ENCODE measurements around the gene BRD4.
A peak's percentile ranks its signal among the peaks of the same experiment; 100 is the strongest.

Gene BRD4

DNA sequence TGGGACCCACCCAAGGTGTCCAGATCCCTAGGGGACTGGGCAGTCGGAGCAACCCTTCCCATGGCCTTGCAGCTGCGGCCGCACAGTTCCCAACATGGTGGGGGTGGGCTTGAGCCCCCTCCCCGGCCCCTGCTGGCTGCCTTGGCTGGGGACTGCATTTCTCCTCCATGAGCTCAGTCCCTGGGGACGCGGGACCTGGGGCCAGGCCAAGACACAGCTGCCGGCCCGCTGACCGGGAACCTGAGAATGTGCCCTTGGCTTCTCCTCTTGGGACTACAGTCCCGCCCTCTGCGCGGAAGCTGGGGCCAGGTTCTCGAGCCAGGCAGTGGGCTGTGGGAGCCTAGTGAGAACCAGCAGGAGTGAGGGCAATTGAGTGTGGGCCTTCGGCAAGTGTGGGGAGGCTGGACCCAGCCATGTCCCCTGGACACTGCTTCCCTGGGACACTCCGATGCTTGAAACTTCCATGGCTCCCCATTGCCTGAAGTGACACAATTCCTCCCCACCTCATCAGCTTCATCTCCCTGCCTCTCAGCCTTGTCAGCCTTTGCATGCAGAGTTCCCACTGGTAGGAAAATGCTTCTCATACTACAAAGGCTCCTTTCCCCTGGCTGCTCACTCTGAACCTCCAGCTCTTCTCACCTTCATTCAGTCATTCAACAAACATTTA lies 118.5 kb downstream of the BRD4 start:
- Mint-ChIP-seq H3K4me1 (ENCODE audit: low read depth) (no peaks in the 10 kb centered on the region), H3K27ac (no peak overlapping the region), H3K9me3 (no peaks in the 10 kb centered on the region), H3K27me3 (no peaks in the 10 kb centered on the region), H3K36me3 (ENCODE audit: low read depth) (no peaks in the 10 kb centered on the region), H3K4me3 (no peak overlapping the region)

DNA sequence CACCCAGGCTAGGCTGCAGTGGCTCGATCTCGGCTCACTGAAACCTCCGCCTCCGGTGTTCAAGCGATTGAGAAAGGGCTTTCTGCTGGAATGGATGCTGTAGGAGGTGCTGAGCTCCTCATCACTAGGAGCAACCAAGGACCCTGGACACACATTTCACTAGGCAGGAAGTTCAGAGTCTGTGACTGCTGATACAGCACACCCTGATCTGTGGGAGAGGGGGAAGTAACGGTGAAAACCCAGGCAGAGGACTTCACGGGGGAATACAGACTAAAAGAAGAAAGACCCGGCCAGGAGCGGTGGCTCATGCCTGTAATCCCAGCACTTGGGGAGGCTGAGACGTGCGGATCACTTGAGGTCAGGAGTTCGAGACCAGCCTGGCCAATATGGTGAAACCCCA lies 119.6 kb downstream of the BRD4 start:
- no peaks in the 10 kb centered on the region for H3K9me3 Mint-ChIP-seq
- no peaks in the 10 kb centered on the region for H3K27me3 Mint-ChIP-seq
- no peak overlapping the region for H3K4me3 Mint-ChIP-seq
- H3K4me1 Mint-ChIP-seq (ENCODE audit: low read depth): no peaks in the 10 kb centered on the region
- no peak overlapping the region for H3K27ac Mint-ChIP-seq
- no peaks in the 10 kb centered on the region for H3K36me3 Mint-ChIP-seq (ENCODE audit: low read depth)

DNA sequence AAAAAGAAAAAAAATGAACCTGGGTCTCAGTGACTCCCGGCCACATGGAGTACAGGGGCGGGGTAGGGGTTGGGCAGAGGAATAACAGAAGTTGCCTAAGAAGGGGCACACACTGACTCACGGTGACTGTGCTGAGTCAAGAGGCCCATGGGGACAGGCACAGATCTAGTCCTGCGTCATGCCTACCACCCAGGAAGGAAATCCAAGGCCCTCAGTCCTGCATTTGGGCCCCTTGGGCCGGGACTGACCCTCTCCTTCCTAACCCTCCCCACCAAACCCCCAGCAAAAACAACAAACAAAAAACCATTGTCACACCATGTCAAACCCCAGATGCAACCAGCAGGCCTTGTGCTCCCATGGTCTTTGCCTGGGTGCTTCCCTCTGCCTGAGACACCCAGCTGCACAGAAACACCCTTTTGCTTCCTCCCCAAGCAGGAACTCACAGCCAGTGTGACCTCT lies 122.0 kb downstream of the BRD4 start:
- H3K36me3 Mint-ChIP-seq (ENCODE audit: low read depth): no peaks in the 10 kb centered on the region
- no peak overlapping the region for H3K27ac Mint-ChIP-seq
- peaks cover 4% of the 10 kb centered on the region for H3K27me3 Mint-ChIP-seq
- H3K4me1 Mint-ChIP-seq (ENCODE audit: low read depth): no peaks in the 10 kb centered on the region
- no peak overlapping the region for H3K4me3 Mint-ChIP-seq
- no peaks in the 10 kb centered on the region for H3K9me3 Mint-ChIP-seq

DNA sequence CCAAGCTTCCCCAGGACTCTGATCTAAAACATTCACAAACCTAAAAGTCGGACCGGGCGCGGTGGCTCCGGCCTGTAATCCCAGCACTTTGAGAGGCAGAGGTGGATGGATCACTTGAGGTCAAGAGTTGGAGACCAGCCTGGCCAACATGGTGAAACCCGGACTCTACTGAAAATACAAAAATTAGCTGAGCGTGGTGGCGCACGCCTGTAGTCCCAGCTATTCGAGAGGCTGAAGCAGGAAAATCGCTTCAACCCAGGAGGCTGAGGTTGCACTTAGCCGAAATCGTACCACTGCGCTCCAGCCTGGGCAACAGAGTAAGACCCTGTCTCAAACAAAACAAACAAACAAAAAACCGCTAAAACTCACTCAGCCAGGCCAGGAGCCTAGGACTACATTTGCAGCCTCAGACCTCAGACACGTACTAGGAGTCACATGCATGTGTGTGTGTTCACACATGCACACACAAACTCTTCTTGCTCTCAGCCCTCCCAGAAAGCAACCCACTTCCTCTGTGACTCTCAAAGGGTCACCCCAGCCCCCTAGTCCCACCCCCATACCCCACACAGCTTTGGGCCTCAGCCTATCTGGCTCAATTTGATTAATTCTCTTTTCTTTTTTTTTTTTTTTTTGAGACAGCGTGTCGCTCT lies 130.8 kb downstream of the BRD4 start:
- peak overlapping the region; percentile 48 for H3K4me3 Mint-ChIP-seq
- no peaks in the 10 kb centered on the region for H3K9me3 Mint-ChIP-seq
- peaks cover 15% of the 10 kb centered on the region for H3K4me1 Mint-ChIP-seq (ENCODE audit: low read depth)
- H3K27ac Mint-ChIP-seq: no peak overlapping the region
- H3K36me3 Mint-ChIP-seq (ENCODE audit: low read depth): no peaks in the 10 kb centered on the region
- H3K27me3 Mint-ChIP-seq: peaks cover 47% of the 10 kb centered on the region

DNA sequence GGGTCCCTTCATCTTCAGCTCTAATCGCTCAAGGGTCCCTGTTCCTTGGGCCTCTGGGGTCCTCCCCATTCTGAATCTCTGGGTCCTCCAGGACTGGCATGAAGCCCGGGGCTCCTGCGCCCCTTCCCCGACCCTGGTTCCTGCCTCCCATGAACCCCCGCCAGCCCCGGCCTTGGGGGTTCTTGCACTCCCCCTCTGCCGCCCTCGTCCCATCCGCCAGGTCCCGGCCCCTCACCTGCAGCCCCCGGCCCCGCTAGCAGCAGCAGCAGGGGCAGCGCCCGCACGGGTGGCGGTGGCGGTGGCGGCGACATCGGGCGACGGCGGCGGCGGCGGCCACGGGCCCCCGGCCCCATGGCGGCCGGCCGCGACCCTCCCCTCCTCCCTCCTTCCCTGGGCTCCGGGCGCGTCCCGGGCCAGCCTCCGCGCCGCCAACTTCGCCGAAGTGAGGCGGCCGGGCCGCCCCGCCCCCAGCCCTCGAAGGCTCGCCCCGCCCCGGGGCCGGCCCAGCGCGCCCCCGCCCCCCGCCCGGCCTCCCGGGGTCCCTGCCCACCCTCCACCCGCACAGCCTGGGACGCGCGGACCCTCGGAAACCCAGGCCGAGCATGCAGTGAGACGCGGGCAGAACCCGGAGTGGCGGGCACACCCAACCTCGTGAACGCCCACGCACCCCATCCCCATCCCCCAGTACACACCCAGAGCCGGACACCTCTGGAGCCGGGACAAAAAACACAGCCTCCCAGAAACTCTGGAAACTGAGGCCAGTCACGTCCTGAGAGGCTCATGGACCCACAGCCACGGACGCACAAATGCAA lies 131.6 kb downstream of the BRD4 start, which contains the start of gene NOTCH3:
Gene NOTCH3, minus strand, starts transcription at position 443 of the 812 bp plus-strand sequence. Its CDS starts 90 bp downstream, at position 353.
- H3K27ac Mint-ChIP-seq: no peak within 1 kb of the TSS
- H3K4me1 Mint-ChIP-seq (ENCODE audit: low read depth): peaks cover 17% of the 10 kb centered on the region
- H3K9me3 Mint-ChIP-seq: no peaks in the 10 kb centered on the region
- peak within 1 kb of the TSS; percentile 48 for H3K4me3 Mint-ChIP-seq
- H3K27me3 Mint-ChIP-seq: peaks cover 49% of the 10 kb centered on the region
- no peaks in the 10 kb centered on the region for H3K36me3 Mint-ChIP-seq (ENCODE audit: low read depth)

DNA sequence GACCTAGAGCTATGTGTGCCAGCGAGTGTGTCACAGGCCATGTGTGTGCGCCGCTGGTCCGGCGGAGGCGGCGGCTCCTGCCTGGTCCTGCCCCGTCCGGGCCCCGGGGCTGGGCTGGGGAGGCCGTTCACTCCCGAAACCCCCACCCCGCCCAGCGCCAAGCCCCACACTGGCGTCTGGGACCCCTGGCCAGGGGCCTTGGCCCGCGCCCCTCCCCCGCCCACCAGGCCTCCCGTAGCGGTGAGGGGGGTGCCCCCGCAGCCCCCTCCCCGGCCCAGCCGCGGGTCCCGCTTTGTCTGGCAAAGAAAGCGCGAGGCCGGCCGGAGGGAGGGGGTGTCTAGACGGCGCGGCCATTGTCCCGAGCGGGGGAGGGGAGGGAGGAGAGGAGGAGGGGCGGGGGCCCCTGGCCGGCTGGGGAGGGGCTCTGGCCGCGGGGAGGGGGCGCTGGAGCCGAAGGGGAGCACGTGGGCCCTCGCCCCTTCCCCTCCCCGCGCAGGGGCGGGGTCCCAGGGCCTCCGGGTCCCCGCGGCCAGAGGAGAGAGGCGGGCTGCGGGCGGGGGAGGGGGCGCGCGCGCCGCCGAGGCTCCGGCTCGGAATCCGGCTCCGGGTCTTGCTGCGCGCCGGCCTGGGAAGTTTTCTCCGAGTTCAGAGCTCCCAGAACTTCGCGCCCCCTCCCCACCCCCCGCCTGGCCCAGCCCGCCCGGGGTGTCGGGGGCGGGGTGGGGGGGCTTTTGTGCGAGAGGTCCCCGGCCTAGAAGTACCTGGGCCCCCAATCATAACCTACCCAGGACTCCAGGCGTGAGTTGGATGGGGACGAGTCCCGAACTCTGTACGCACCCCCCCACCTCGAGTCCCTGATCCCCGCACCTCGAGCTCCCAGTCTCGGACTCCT lies 132.4 kb downstream of the BRD4 start:
- Mint-ChIP-seq H3K4me3 (peak overlapping the region; percentile 42), H3K9me3 (no peaks in the 10 kb centered on the region), H3K36me3 (ENCODE audit: low read depth) (no peaks in the 10 kb centered on the region), H3K27me3 (peaks cover 50% of the 10 kb centered on the region), H3K27ac (no peak overlapping the region), H3K4me1 (ENCODE audit: low read depth) (peaks cover 19% of the 10 kb centered on the region)

DNA sequence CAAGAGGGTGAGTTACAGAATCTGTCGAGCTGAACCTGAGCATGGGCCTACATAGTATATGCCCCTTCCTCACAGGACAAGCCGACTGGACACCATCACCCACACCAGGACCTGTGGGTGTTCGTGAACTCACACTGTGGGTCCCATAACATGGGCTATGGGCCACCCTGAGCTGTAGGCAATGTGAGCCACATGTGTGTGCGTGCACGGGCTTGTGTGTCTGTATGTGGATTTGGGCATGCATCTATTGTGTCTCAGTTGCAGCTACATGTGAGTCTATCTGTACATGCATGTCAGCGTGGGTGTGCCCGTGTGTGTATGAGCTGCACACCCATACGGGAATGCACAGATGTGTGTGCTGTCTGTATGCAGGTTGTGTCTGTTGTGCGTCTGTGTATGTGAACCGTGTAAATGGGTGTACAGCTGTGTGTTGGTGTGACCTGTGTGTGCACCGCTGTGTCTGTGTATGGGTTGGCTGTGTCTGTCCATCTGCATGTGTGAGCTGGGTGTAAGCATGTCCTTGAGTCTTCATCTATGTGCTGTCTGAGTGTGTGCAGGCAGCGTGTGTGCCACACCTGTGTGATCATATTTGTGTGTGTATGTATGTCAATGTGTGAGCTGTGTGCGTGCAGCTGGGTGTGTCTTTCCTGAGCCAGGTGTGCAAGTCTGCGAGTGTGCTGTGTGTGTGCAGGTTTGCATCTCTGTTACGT lies 133.2 kb downstream of the BRD4 start:
- peaks cover 26% of the 10 kb centered on the region for H3K4me1 Mint-ChIP-seq (ENCODE audit: low read depth)
- no peak overlapping the region for H3K27ac Mint-ChIP-seq
- no peaks in the 10 kb centered on the region for H3K9me3 Mint-ChIP-seq
- H3K4me3 Mint-ChIP-seq: peak overlapping the region; percentile 42
- H3K36me3 Mint-ChIP-seq (ENCODE audit: low read depth): no peaks in the 10 kb centered on the region
- peaks cover 54% of the 10 kb centered on the region for H3K27me3 Mint-ChIP-seq

DNA sequence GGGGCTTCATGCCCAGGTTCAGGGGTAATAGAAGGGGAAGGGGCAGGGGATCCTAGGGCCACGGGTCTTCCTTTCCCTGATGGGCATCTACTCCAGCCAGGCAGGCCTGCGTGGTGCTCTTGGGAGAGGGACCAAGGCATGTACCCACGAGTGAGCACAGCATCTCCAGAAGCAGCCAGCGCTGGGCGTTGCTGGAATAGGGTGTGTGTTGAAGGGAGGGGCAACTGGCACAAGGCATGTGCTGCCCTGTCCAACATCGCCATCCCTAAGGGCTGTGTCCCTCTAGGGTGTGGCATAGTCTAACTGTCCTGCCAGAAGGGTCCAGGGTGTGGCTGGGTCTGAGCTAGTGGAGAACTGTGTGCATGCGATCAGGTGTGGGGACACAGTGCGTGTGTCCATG lies 134.4 kb downstream of the BRD4 start:
- Mint-ChIP-seq H3K27me3 (peaks cover 61% of the 10 kb centered on the region), H3K4me1 (ENCODE audit: low read depth) (peaks cover 26% of the 10 kb centered on the region), H3K4me3 (no peak overlapping the region), H3K9me3 (no peaks in the 10 kb centered on the region), H3K27ac (no peak overlapping the region), H3K36me3 (ENCODE audit: low read depth) (no peaks in the 10 kb centered on the region)

DNA sequence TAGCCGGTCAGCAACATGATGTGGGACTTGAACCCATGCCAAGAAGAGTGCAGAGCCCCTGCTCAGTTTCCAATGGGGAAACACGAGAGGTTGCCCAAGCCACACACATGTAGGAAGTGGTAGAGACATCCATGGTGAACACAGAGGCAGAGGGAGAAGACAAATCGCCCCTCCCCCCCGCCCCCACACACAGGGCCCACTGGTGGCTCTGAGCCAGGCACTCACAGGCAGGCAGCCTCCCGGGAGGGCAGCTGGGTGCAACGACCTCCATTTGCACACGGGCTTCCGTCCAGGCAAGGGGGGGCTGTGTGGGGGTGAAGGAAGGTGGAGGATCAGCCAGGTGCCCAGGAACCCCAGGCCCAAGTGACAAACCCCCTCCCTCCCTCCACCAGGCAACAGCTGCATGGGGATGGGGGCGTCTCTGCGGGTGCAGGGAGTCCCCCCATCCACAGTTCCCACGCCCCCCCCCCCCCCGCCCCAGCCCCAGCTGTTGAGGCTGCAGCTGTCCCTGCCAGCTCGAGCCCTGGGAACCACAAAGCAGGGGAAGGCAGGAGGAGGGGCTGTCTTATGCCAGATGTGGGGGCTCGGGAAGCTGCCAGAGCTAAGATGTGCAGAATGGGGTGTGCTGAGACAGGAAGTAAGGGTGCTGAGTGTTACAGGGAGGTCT lies 134.9 kb downstream of the BRD4 start:
- no peak overlapping the region for H3K27ac Mint-ChIP-seq
- peaks cover 26% of the 10 kb centered on the region for H3K4me1 Mint-ChIP-seq (ENCODE audit: low read depth)
- H3K27me3 Mint-ChIP-seq: peaks cover 59% of the 10 kb centered on the region
- no peaks in the 10 kb centered on the region for H3K9me3 Mint-ChIP-seq
- H3K36me3 Mint-ChIP-seq (ENCODE audit: low read depth): no peaks in the 10 kb centered on the region
- no peak overlapping the region for H3K4me3 Mint-ChIP-seq

DNA sequence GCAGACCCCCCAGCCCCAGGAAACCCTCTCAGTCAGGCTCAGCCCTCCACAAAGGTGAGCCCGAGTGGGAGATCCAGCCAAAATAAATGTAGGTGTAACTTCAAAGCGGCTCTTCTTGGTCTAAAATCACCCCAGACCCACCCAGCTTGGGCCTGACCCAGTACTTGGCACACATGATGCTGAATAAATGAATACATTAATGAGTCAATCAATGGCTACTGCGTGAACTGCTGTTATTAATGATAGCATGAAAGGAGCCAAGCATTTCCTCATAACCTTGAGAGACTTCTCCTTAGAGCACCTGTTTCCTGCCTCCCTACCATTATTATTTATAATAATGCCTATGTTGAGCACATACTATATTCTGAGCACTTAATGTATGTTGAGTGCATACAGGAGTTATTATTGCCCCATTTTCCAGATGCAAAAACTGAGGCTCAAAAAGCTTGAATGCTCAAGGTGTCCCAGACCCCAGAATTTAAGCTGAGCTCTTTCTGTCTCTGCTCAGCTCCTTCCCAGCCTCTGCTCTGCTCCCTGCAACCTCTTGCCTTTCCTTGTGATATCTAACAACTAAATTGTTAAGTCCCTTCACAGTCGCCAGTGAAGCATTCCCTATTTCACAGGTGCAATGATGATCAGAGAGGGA lies 135.9 kb downstream of the BRD4 start:
- Mint-ChIP-seq H3K27ac (no peak overlapping the region), H3K27me3 (peaks cover 54% of the 10 kb centered on the region), H3K4me1 (ENCODE audit: low read depth) (peaks cover 26% of the 10 kb centered on the region)

DNA sequence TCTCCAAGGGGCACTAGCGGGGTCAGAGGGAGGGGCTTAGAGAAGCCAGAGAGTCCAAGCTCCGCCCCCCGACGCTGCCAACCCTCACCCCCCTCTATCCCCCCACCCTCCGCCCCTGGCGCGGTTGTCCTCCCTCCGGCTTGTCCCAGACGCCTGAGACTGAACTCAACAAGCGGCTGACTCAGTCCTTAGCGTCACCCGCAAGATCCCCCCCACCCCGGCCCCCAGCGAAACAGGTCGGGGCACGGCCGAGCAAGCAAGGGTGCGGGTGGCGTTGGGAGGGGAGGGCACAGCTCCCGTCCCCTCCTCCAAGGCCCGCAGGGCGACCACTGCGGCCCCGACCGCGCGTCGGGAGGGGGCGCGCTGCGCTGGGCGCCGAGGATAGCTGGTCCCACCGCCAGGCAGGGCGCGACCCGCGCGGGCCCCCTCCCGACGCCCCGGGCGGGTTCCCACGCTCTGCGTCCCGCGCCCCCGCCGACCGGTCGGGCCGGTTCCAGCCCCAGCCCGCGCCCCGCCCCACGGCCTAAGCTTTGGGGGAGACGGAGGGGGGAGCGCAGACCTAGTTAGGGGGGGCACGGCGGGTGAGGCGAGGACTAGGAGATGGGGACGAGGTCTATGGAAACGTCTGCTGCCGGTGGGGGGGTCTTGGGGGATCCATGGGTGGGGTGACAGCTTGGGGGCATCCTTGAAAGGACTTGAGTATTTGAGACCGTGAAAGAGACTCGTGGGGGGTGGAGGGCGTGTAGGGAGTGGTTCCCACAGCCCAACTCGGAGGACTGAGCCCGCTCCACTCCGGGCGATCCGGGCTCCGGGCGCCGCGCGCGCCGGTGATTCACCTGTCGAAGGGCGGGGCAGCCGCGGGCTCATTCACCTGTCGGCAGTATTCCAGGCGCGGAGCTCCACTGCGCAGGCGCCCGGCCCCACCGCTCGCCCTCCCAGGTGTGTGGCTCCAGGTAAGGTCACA lies 136.7 kb downstream of the BRD4 start:
- Mint-ChIP-seq H3K4me3 (no peak overlapping the region), H3K27me3 (peaks cover 49% of the 10 kb centered on the region), H3K9me3 (no peaks in the 10 kb centered on the region), H3K36me3 (ENCODE audit: low read depth) (no peaks in the 10 kb centered on the region), H3K4me1 (ENCODE audit: low read depth) (peaks cover 22% of the 10 kb centered on the region), H3K27ac (no peak overlapping the region)

More for the DNA sequence above, 135.9 kb downstream of the BRD4 start:
- Mint-ChIP-seq H3K4me3 (no peak overlapping the region), H3K9me3 (no peaks in the 10 kb centered on the region), H3K36me3 (ENCODE audit: low read depth) (no peaks in the 10 kb centered on the region)

DNA sequence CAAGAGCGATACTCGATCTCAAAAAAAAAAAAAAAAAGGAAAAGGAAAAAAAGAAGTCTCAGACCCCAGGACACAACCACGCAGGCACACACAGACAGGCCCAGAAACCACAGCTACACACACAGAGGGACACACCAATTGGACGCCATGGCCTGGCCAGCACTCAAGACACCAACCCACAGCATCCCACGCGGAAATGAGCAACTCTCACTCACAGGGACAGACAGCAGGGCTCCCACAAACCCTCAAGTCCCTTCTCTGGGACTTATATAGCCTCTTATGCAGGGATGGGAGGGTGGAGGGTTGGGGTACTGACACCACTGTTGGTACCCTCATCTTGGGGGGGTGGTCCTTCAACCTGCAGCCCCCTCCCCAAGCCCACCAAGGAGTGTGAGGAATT lies 137.4 kb downstream of the BRD4 start:
- H3K9me3 Mint-ChIP-seq: no peaks in the 10 kb centered on the region
- H3K4me3 Mint-ChIP-seq: peak overlapping the region; percentile 50
- peaks cover 22% of the 10 kb centered on the region for H3K4me1 Mint-ChIP-seq (ENCODE audit: low read depth)
- no peaks in the 10 kb centered on the region for H3K36me3 Mint-ChIP-seq (ENCODE audit: low read depth)
- H3K27me3 Mint-ChIP-seq: peaks cover 49% of the 10 kb centered on the region
- H3K27ac Mint-ChIP-seq: no peak overlapping the region
